GM18909 (cell line): ENCODE results near the gene CYLD.

Experiments
- ATAC-seq: cut with Tn5 transposase; IDR thresholded peaks from one replicate; pipeline ENCODE4 v1.9.1; 2021; ENCODE audit warnings: mild to moderate bottlenecking; ENCODE audit not compliant: unreplicated experiment, poor library complexity

Gene CYLD

DNA sequence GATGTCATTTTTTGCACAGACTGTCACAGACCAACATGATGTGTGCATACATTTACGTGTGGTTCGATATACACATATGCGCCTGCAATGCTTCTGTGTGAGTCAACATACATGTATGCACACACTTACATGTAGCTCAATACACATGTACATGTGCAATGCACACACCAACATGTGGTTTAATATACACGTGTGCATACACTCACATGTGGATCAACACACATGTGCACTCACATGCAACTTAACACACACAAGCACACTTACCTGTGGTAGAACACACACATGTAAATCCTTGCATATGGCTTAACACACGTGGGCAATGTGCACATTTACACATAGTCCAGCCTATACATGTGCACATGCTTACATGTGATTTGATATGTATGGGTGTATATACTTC, 97.5 kb downstream of the CYLD start:
- no peak for ATAC-seq

GRCh38 chr16:50839920-50840729, 98.2 kb downstream of the CYLD start:
- ATAC-seq: no peak

- no peak for ATAC-seq
Observed at GRCh38 chr16:50841081-50841886, 99.4 kb downstream of the CYLD start.

DNA sequence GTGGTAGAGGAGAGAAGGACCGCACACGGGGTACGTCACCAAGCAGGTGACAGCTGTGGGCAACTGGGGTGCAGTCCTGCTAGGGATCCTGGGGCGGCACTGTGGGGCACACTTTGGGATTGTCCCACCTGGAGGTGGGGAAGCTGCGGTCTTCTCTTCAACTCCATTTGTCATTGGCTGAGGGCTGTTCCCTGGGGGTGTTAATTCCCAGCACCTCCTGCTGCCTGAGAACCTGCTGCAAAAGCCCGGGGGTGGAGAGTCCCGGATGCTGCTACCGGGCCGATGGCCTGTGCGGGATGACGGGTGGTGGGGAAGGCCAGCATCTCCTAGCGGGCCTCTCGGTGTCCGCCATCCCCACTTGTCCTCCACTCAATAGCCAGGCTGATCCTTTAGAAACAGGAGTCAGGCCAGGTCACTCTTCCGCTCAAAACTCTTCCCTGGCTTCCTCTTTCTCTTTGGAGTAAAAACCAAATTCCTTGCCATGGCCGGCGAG, 100.2 kb downstream of the CYLD start:
- no peak for ATAC-seq

GRCh38 chr16:50842589-50842988, 100.7 kb downstream of the CYLD start:
- ATAC-seq: no peak

GRCh38 chr16:50844840-50845239, 103.0 kb downstream of the CYLD start:
- no peak for ATAC-seq

DNA sequence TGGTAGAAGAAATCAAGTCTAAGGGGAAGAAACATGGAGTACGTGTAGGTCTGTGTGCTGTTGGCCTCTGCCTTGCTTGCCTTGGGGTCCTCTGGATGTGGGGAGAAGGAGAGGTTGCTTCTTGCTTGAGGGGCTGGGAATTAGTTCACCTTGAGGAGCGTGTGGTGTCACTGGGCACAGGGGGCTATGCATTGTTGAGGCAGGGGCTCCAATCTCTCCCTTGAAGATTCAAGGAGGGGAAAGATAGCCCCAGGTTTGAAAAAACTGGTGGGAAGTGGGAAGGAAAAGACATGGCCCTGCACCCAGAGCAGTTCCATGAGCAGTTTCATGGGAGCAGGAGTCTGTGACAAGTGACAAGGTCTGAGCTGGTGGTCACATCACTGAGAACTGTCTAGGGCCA, 103.4 kb downstream of the CYLD start:
- no peak for ATAC-seq

DNA sequence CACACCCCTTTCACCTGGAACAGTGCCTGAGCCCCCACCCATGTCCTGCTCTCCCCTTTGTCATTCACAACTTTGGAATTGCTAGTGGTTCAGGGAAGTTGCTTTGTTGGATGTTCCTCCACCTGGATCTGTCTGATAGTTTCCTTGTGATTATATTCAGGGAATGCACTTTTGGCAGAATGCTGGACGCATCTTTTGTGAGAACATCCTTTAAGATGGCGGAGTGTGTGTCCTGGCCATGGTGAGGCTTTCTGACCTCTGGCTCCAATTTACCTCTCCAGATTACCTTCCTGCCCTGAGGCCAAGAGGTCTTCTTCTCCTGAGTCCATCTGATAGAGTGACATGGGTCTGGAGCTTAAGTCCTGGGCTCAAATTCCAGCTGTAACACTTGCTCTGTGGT, 104.6 kb downstream of the CYLD start:
- ATAC-seq: no peak

- no peak for ATAC-seq
Observed at GRCh38 chr16:50847166-50847565, 105.3 kb downstream of the CYLD start.

GRCh38 chr16:50848755-50849514, 107.0 kb downstream of the CYLD start:
- ATAC-seq: no peak
